Central memory CD4-positive, alpha-beta T cell (primary cell): ENCODE results near the gene SMIM38.
A peak's percentile ranks its signal among the peaks of the same experiment; 100 is the strongest.
"Not testable (repeated sequence)": the region's sequence is repeated elsewhere in the genome, so short reads cannot be mapped to it uniquely, and the experiment has no call there.

Source experiments
- DNase-seq: peaks from one replicate; pipeline ENCODE4 v3.0.0; 2022

SMIM38 gene

DNA sequence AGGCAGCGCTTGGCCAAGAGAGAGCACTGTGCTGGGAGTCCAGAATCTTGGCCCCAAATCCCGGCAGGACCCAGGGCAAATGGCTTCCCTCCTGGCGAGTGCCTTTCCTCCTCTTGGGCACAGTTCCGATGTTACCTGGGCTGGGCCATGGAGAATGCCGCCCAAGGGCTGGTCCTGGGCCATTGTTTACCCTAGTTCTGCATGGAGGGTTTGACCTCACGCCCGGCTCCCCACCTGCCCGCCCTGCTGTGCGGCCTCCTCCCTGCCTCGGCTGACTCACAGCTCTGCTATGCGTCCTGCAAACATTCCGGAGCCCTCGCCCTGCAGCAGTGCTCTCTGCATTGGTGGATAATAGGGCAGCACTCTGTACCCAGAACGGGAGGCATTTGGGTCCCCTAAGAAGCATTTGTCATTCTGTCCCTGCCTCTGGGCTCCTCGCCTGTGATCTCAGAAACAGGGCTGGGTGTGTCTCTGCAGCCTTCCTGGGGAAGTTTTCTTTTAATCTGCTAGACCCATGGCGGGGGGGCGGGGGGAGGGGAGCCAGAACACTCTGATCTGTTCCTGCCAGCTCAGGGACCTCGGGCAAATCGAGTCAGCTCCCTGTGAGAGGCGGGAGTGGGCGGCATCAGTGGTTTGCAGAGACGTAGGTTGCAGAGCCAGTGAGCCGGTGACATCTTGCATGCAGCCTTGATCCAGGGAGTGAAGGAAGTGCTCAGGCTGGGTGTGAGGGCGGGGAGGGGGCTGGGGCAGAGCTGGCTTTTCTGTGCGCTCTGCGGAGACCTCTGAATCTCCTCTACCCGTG is 32.9 kb upstream of the SMIM38 start:
- peak; percentile 45 for DNase-seq

GRCh38 chr11:69123593-69124545 is 31.9 kb upstream of the SMIM38 start:
- no peak for DNase-seq

GRCh38 chr11:69125861-69126260 is 29.9 kb upstream of the SMIM38 start:
- no peak for DNase-seq

- no peak for DNase-seq
Measured at GRCh38 chr11:69126286-69126685, 29.4 kb upstream of the SMIM38 start.

DNA sequence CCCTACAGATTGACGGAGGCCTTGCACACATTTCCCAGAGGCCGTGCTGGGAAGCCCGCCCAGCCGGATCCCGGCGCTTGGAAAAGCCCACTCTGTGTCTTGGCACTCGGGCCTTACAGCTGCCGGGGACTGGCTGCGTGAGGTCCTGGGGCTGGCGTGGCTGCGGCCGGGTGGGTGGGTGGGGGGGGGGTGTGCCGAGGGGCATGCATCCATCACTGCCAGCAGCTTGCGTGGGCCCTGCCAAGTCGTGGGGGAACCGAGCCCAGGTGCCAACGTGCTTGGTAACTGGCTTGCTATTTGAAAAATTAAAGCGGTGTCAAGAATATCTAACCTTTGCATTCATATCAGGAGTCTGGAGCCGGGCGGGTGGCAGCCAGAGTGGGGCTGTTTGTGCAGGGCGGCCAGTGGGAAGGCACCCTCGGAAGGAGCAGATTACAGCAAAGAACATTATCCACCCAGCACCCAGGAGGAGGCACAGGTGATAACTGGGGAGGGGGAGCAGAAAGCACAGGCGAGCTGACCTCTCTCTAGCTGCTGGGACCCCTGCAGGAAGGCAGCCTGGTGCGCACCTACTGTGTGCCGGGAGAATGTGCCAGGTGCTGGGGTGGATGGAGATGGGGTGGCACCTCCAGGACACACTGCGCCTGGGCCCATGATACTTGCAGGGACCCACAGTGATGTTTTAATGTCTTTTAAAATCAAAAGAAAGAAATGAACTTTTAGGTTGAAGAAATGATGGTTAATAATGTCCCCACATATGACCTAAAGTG is 28.5 kb upstream of the SMIM38 start:
- no peak for DNase-seq

GRCh38 chr11:69127884-69128283 is 27.9 kb upstream of the SMIM38 start:
- DNase-seq, result no peak

- no peak for DNase-seq
Measured at GRCh38 chr11:69129053-69129452, 26.7 kb upstream of the SMIM38 start.

GRCh38 chr11:69129647-69130046 is 26.1 kb upstream of the SMIM38 start:
- DNase-seq, result no peak

DNA sequence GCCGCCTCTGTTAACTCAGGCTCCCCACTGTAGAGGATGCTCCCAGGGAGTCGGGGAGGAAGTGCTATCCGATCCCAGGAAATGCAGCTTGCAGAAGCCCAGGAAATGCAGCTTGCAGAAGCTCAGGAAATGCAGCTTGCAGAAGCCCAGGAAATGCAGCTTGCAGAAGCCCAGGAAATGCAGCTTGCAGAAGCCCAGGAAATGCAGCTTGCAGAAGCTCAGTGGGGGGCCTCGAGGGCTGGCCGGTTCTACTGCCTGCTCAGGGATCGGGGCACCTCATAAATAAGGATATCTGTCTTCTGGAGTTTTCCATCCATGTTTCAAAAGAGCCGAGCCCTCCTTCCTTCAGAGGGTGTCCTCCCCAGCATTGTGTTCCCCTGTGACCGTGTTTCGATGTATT is 25.1 kb upstream of the SMIM38 start:
- DNase-seq, result no peak

DNA sequence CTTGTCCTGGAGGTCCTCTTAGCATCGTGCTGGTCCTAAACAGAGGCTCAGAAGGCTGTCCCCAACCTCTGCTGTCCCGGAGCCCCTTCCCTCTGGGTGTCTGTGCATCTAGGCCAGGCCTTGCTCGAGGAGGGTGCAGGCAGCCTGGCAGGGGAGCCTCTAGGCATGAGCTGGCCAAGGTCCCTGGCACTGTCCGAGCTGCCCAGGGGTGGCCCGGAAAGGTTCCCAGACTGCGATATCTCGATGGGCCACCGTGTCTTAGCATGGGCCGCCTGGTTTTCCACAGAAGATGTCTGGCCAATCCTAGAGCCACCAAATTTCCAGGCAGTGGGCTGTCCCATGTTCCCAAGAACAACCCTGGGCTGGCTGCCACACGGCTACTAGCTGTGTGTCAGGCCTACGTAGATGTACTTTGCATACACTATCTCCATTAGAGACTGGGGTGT is 24.6 kb upstream of the SMIM38 start:
- no peak for DNase-seq

GRCh38 chr11:69131644-69132300 is 24.0 kb upstream of the SMIM38 start:
- no peak for DNase-seq

GRCh38 chr11:69132301-69132670 is 23.4 kb upstream of the SMIM38 start:
- DNase-seq, result no peak

DNA sequence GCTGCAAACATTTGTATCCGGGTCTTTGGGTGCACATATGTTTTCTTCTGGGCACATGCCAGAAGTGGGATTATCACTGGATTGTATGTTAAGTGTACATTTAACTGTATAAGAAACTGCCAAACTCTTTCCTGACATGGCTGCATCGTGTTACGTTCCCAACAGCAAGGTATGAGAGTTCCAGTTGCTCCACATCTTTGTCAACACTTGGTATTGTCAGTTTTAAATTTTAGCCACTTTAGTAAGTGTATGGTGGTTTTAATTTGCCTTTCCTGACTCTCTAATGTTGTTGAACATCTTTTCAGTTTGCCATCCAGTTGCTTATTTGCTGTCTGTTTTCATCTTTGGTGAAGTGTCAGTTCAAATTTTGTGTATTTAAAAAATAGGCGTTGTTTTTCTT is 22.5 kb upstream of the SMIM38 start:
- no peak for DNase-seq

DNA sequence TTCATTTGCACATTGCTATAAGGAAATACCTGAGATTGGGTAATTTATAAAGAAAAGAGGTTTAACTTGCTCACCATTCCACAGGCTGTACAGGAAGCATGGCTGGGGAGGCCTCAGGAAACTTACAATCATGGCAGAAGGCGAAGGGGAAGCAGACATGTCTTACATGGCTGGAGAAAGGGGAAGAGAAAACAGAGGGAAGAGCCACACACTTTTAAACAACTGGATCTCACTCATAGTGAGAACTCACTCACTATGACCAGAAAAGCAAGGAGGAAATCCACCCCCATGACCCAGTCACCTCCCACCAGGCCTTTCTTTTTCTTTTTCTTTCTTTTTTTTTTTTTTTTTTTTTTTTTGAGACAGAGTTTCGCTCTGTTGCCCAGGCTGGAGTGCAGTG is 21.6 kb upstream of the SMIM38 start:
- DNase-seq, result not testable (repeated sequence)

DNA sequence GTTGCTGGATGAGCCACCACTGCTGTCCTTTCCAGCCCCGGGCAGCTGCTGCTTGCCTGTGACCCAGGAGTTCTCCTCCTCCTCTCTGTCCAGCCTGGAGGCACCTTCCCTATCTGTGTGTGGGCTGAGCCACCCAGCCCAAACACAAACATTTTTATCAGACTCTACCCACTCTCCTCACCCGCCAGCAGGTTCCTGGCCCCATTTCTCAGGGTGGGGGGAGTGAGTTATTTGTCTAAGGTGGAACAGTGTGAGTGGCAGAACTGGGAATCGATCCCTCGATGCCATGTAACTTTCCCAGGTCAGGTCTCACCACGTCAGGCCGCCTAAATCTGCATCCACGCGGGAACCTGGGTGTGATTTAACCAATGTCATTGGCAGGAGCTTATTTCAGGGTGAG is 20.8 kb upstream of the SMIM38 start:
- no peak for DNase-seq

DNA sequence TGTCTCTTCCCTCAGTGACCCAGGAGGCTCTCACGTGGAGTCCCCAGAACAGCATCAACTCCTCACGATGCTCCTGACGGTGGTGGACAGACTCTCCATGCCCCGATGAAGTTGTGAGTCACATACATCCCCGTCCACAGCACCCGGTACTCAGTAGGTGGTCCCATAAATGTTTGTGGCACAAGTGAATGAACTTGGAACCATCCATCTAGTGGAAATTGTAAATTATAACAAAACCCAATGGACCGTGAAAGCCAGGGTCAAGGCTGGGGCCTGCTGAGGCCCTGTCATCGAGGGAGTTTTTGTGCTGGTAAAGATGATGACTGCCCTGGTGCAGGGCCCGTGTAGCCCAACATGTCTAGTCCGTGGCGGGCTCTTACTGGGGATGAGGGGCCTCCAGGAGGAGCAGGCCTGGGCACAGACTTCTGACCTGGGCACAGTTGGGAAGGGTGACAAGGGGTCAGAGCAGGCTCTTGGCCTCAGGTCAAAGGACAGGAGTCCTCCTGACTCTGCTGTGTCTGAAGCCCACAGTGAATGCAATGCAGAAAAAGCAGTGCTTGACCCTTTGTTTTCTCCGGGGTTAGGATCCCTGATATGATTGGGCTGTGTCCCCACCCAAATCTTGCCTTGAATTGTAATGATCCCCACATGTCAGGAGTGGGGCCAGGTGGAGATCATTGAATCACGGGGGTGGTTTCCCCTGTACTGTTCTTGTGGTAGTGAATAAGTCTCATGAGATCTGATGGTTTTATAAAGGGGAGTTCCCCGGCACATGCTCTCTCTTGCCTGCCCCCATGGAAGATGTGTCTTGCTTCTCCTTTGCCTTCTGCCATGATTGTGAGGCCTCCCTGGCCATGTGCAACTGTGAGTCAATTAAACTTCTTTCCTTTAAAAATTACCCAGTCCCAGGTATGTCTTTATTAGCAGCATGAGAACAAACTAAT is 20.0 kb upstream of the SMIM38 start:
- no peak for DNase-seq

DNA sequence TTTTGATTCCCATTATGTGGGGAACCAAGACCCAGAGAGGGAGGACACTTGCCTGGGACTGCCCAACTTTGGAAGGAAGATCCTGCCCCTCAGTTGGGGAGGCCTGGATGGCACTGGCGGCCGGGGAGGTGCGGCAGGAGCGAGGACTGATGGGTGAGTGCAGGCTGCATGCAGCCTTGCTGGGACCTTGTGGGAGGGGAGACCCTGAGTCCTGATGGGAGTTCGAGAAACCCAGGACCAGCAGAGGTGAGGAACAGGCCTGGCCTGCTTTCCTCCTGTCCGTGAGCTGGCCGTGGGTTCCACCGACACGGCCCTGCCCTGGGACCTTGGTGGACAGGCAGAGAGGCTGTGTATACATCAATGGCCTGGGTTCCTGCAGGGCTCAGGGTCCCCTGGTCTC is 19.3 kb upstream of the SMIM38 start:
- DNase-seq, result no peak

DNA sequence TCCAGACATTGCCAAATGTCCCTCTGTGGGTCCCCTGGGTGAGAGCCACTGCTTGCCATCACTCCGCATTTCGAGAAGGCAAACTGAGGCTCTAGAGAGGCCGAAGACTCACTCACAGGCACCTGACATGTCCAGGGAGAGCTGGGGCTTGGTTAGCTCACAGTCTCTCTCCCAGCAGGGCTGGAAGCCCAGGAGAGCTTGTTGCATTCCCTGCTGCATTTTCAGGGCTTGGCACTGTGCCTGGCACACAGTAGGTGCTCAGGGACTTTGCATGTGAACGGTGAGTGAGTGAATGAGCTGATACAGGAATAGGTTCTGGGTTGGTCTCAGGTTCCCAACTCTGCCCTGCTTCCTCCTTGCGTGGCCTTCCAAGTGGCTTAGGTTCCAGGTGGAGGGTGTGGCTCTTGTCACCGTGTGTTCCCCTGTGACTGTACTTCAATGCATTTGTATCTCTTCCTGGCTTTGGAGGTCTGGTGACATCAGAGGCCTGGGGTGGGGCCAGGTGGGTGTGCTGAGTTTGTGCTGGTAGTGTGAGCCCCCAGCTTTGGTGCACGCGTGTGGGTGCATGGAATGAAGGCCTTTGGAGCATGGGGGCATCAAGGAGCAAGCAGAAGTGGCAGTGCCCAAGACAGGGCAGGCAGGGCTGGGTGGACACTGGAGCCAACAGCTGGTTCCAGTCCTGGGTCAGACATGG is 18.4 kb upstream of the SMIM38 start:
- no peak for DNase-seq

DNA sequence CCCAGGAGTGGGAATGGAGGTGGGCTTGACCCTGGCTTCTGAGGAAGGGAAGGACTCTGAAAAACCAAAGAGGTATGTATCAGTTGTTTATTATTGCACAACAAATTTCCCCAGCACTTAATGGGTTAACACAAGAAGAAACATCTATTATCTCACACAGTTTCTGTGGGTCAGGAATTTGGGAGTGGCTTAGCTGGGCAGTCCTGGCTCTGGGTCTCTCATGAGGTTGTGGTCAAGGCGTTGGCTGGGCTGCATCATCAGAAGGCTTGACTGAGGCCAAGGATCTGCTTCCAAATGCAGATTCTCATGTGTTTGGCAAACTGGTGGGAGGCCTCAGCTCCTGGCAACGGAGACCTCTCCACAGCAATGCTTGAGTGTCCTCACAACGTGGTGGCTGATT is 17.5 kb upstream of the SMIM38 start:
- no peak for DNase-seq

DNA sequence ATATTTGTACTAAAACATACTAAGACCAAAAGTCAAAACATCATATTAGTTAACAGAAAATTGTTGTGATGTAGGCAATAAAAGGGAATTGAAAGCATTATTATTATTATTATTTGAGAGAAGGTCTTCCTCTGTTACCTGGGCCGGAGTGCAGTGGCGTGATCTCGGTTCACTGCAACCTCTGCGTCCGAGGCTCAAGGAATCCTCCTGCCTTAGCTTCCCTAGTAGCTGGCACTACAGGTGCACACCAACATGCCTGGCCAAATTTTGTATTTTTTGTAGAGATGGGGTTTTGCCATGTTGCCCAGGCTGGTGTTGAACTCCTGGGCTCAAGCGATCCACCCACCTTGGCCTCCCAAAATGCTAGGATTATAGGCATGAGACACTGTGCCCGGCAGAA is 15.6 kb upstream of the SMIM38 start:
- not testable (repeated sequence) for DNase-seq

DNA sequence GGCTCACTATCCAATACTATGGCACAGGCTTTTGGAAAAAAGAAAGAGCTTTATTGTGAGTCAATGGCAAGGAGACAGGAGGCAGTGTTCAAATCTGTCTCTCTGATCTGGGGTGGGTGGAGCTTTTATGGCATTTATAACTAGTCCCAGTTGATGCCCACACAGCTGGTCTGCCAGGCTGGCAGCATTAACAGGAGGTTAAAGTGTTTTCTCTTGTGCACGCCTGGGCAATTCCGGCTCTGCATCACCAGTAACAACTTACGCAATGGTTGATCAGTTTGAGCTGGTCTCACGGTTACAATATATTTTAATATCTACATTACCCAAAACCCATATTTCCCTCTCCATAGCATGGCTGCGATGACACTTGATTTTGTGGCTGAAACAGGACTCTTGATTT is 15.1 kb upstream of the SMIM38 start:
- DNase-seq, result no peak
